ENCODE measurements around the gene OPCML. TPM values are rescaled to one million over a fixed set of nuclear protein-coding genes. Genes with fewer than 3 reads are reported as not detected.

The OPCML gene
- total RNA-seq, 2 donors from 2014 or later = 0.04 TPM; not detected in 1

- no peak for DNase-seq (ENCODE audit: low spot score)
- Histone ChIP-seq H3K36me3 (no peaks in the 10 kb centered on the region), H3K27ac (no peak overlapping the region), H3K4me1 (no peaks in the 10 kb centered on the region), H3K9me3 (no peaks in the 10 kb centered on the region), H3K4me3 (no peak overlapping the region), H3K27me3 (no peaks in the 10 kb centered on the region)
- no peak for TF ChIP-seq CTCF (IDR thresholded peaks at IDR 0.05)
These were observed 520.7 kb downstream of the OPCML start for GRCh38 chr11:133011604-133012003.

DNA sequence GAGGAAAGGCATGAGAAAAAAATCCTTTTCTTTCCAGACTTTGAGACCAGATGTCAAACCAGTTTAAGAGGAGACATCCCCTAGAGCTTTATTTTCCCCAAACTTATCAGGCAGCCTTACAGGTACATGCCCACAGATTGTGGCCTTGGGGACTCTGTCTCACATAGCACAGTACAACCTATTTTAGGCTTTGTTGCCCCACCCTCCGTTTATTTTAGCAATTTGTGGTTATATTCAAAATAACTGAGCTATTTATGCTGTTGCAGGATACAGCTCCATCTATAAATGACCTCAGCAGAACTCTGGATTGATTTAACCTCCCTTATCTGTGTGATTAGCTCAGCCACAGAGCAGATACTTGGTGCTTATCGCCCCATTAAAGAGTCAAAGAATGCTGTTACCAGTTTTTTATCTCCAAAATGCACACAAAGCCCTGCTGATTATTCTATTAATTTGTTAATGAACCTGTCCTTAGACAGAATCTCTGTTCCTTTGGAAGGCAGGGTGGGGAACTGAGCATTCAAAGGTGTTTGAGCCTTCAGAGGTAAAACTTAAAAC lies 525.2 kb downstream of the OPCML start:
- Histone ChIP-seq H3K4me1 (no peaks in the 10 kb centered on the region), H3K9me3 (no peaks in the 10 kb centered on the region), H3K27ac (no peak overlapping the region), H3K4me3 (no peak overlapping the region), H3K27me3 (no peaks in the 10 kb centered on the region), H3K36me3 (no peaks in the 10 kb centered on the region)
- no peak for DNase-seq (ENCODE audit: low spot score)
- no peak for TF ChIP-seq CTCF (IDR thresholded peaks at IDR 0.05)

- no peak for DNase-seq (ENCODE audit: low spot score)
These were observed 527.9 kb downstream of the OPCML start for GRCh38 chr11:133004369-133004768.

GRCh38 chr11:132999516-132999915 lies 532.8 kb downstream of the OPCML start:
- H3K4me3 ChIP-seq = no peak overlapping the region
- H3K4me1 ChIP-seq = peaks cover 0 to under 1% of the 10 kb centered on the region in 2 donors
- no peak for TF ChIP-seq CTCF (IDR thresholded peaks at IDR 0.05)
- no peaks in the 10 kb centered on the region for H3K27me3 ChIP-seq
- no peak overlapping the region for H3K27ac ChIP-seq
- no peaks in the 10 kb centered on the region for H3K36me3 ChIP-seq
- DNase-seq (ENCODE audit: low spot score) = no peak
- no peaks in the 10 kb centered on the region for H3K9me3 ChIP-seq

More at GRCh38 chr11:133004369-133004768, 527.9 kb downstream of the OPCML start:
- H3K27me3 ChIP-seq = no peaks in the 10 kb centered on the region
- H3K9me3 ChIP-seq = no peaks in the 10 kb centered on the region
- H3K36me3 ChIP-seq = no peaks in the 10 kb centered on the region
- no peak overlapping the region for H3K27ac ChIP-seq
- no peaks in the 10 kb centered on the region for H3K4me1 ChIP-seq
- H3K4me3 ChIP-seq = no peak overlapping the region
- no peak for TF ChIP-seq CTCF (IDR thresholded peaks at IDR 0.05)

DNA sequence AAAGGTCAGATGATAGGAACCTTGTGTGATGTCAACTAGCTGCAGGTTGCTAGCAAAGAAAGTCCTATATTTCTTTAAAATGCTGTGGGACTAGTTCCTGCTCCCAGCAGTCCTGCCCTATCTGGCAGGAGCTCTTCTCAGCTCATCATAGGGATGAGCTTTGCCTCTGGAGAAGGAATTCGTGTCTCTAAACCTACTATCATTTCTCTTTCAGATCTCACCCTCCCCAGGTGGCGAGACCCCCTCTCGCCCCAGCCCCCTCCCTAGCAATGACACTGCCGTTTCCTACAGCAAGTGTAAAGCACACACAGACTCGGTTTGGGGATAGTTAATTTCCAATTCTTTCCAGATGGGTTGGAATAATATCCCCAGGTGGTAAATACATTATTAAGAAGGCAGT lies 533.3 kb downstream of the OPCML start:
- Histone ChIP-seq H3K4me1 (peaks cover 0 to 5% of the 10 kb centered on the region in 2 donors), H3K27ac (no peak overlapping the region), H3K9me3 (no peaks in the 10 kb centered on the region), H3K27me3 (no peaks in the 10 kb centered on the region), H3K36me3 (no peaks in the 10 kb centered on the region), H3K4me3 (no peak overlapping the region)
- TF ChIP-seq CTCF (IDR thresholded peaks at IDR 0.05) = no peak
- no peak for DNase-seq (ENCODE audit: low spot score)

GRCh38 chr11:132997396-132997795 lies 534.9 kb downstream of the OPCML start:
- Histone ChIP-seq H3K4me1 (peaks cover 0 to 5% of the 10 kb centered on the region in 2 donors), H3K36me3 (no peaks in the 10 kb centered on the region), H3K4me3 (no peak overlapping the region), H3K27ac (no peak overlapping the region), H3K27me3 (no peaks in the 10 kb centered on the region), H3K9me3 (no peaks in the 10 kb centered on the region)
- no peak for TF ChIP-seq CTCF (IDR thresholded peaks at IDR 0.05)
- no peak for DNase-seq (ENCODE audit: low spot score)
